CD4-positive, alpha-beta T cell treated with Interleukin-1 beta for 1 hour (primary cell): ENCODE measurements around the gene LAS1L.
"Not testable (repeated sequence)": the region's sequence is repeated elsewhere in the genome, so short reads cannot be mapped to it uniquely, and the experiment has no call there.

Source experiments
- DNase-seq, 2 donors: peaks; one replicate each; pipeline ENCODE4 v3.0.0-alpha.2; 2020 to 2022

Gene LAS1L

DNA sequence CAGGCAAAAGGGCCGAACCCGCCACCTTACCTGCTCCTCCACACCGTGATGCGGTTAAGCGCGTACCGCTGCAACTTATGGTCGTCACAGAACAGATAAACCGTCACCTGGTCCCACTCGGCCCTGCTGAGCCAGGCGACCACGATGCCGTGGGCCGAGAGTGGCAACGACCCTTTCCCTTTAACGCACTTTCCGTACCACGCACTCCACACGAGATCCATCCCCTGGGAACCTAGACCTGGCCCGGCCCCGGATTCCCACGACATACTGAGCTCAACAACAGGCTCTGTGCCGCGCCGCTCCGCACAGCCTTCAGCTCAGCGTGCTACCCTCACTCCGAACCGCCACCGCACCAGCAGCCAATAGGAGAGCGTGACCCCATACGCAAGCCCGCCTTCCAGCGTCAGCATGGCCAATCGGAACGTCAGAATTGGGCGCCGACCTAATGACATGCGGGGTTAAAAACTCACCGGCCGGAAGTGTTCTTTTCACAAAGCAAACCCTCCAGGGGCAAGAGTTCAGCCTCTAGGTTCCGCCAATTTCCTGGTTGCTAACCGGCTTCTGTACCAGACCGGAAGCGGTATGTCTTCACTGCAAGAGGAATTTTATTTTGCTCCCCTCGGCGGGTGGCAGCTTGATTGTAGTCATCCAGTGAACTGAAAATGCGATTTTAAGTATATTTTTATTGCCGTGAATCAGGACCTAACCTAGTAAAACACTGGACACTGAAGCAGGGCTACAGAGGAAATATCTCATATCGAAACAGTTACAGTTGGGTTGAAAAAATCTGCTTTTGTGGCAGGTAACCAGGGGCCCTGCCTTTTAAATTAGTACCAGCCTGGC lies at the start of gene LAS1L:
TSS of gene LAS1L (minus strand) at position 338 of the 843 bp plus-strand sequence. CDS start at position 266, 72 bp downstream.
- DNase-seq: peak; percentile 94

DNA sequence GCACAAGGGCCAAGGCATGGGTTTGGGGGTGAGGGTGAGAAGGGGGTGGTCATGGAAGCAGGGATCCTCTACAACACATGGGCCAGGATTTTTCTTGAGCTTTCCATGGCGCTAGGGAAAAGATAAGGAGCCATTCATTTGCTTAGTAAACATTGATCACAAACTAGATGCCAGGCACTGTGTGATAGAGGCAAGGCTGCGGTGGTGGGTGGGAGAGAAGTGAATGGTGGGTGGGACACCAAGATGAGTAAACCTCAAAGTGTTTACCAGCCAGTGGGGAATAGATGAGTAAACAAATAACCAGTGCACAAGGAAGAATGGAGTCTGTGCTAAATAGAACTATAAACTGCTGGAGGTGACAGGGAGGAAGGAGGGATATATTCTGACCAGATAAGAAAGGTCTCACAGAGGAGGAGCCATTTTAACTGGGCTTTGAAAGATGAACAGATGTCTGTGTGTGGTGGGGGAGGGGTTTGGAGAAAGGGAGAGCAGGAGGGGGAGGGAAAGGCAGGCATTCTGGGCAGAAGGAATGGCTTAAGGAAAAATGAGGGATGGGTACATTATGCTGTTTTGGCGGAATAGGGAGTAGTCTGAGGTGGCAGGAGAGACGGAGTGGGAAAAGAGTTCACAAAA lies 48.0 kb upstream of the LAS1L start:
- DNase-seq: no peak

DNA sequence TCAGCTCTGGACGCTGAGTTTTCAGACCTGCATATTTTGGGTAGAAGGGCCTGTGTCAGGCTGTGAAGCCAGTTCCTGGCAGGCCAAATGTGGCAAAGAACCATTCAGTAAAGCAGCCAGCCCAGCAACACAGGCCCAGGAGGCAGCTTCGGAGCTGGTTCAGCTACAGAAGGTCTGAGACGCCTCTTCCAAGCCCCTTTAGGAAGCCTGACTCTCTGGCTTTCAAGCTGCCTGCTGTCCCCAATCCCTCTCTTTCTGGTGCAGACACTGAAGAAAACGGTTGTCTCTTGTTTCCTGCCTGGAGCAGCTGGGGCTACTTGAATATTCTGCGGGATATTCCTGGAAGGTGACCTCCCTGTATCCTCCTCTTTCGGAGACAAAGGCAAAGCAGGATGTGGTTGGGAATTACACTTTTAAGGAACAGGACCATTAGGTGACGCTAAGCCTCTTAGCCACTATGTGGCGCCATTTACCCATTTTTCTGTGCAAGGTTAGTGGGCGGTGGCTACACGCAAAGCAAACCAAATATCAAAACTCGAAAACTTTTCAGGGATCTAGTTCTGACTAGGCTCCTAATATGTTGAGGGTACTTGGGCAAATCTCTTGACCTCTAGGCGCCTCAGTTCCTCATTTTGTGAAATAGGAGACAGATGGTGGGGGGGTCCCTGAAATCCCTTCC lies 47.2 kb upstream of the LAS1L start:
- peak; percentile 63 to 66 for DNase-seq

DNA sequence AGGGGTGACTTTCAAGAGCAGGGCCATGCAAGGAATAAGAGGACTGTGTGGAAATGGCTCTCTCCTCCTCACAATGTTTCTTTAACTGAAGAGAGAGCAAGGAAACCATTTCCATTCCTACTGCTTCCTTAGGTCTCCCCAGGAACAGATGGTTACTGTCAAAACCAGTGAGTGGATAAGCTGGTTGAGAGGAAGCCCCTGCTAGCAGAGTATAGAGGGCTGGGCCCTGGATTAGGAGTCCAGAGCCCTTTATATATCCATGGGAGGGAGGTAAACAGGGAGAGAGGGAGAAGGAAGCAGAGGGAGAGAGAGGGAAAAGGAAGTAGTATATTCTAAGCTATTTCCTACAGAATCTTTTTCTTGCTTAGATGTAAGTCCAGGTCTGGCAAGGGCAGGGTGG lies 43.8 kb upstream of the LAS1L start:
- DNase-seq: no peak

DNA sequence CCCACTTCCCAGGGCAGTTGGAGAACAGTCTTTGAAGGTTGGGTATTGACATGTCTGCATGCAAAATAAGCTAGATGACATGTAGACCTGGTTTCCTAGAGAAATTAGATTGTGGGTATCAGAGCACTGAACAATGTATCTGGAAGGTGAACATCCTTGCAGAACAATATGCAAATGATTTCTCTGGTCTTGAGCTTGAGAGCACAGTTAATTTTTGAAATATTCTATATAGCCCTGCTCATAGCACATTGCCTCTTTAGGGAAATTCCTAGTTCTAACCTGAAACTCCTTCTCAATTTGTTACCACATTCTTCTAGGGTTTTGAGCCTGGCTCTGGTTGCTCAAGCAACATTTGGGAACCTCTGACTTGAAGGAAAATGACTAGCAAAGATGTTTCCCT lies 41.6 kb upstream of the LAS1L start:
- no peak for DNase-seq

DNA sequence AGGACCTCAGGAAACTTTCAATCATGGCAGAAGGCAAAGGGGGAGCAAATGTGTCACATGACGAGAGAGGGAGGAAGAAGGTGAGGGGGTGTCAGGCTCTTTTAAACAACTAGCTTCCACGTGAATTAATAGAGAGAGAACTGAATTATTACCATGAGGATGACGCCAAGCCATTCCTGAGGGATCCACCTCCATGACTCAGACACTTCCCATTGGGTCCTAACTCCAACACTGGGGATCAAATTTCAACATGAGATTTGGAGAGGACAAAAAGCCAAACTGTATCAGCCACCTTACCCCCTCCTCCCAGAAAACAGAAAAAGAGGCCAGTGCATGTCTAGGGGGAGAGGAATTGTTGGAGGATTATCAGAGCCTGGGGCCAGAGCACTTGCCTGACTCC lies 40.4 kb upstream of the LAS1L start:
- DNase-seq: no peak

DNA sequence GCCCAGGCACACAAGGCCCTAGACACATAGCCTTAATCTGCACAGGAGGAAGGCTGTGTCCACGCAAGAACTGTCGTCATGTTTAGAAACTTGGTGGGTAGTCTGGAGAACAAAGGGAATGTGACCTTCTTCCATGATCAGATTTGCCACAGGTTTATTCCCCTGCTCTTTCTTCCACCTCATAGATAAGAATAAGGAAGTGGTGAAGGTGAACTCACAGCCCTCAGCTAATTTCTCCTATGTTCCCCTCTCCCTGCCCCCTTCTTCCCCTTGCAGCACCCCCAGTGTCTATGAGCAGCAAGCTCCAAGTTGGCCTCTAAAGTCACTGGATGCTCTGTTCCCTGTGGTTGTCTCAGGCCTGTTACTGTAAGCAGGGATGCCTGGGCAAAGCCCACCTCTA lies 39.8 kb upstream of the LAS1L start:
- no peak for DNase-seq

DNA sequence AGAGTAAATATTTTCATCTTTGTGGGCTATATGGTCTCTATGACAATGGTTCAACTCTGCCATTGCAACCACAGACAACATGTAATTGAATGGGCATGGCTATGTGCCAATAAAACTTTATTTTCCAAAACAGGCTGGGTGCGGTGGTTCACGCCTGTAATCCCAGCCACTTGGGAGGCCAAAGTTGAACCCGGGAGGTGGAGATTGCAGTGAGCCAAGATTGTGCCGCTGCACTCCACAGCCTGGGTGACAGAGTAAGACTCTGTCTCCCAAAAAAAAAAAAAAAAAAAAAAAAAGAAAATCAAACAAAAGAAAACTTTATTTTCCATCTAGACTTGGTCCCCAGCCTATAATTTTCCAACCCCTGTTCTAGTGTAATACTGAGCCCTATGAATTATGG lies 38.4 kb upstream of the LAS1L start:
- no peak for DNase-seq

DNA sequence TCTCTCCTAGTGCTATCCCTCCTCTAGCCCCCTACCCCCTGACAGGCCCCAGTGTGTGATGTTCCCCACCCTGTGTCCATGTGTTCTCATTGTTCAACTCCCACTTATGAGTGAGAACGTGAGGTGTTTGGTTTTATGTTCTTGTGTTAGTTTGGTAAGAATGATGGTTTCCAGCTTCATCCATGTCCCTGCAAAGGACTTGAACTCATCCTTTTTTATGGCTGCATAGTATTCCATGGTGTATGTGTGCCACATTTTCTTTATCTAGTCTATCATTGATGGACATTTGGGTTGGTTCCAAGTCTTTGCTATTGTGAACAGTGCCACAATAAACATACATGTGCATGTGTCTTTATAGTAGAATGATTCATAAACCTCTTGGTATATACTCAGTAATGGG lies 28.3 kb upstream of the LAS1L start:
- DNase-seq: not testable (repeated sequence)

DNA sequence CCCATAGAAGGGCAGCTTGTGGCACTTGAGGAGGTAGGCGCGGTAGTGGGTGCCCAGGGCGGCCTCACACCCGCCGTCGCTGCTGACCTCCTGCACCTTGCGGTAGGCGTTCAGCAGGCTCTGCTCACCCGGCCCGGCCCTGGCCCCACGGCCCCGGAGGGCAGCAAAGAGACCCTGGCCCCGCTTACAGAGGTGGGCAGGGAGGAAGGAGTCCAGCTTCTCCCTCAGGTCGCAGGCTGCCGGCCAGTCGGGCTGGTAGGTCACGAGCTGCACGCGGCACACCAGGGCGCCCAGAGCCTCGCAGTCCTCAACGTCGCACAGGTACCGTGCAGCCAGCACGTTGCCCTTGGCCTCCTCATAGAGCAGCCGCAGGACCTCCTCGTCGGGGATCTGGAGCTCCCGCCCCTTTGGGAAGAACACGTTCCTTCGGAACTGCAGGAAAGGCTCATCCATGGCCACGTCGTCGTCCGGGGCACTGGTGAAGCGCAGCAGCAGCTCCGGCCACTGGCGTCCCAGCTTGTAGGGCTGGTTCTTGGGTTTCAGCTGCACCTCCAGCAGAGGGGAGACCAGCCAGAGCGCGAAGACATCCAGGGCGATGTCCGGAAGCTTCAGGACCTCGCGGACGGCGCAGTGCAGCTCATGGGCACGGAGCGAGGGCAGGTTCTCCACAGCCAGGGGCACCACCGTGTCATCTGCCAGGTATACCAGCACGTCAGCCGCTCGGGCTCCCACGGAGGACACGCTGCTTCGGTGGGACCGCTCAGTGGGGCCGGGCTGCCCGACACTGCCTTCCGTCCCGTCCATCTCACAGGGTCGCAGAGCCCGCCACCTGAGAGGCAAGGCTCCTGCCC lies 17.1 kb upstream of the LAS1L start:
- no peak for DNase-seq

DNA sequence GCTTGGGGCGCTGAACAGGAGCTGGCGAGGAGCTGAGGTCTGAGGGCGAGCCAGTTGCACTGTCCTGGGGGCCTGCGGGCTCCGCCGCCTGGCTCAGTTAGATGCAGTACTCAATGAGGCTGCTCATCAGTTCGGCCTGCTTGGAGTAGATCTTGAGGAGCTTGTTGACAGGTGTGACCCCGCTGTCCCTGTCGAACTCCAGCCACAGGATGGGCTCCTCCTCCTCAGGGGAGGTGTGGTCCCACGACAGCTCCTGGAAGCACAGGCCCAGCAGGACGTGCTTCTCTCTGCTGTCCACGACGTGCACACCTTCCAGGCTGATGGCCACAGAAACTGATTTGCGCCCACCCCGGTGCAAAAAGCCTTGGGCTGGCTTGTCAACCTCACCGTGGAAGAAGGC lies 16.5 kb upstream of the LAS1L start:
- DNase-seq: no peak

DNA sequence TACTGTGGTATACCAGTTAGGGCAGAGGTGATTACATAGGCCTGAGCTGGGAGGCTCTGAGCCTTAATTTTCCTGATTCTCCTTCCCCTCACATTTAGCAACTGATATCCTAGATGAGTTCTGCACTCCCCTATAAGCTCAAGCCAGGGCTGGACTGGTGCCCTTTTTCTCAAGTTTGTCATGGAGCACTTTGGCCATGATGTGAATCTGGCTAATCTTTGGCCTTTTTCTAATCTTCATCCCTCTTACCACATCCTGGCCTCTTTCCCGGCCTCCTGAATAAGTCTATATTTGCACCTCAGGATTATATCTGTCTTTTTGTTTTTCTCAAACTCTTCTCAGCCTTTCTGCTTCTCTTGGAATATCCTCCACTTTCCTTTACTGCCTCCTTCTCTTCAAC lies 10.9 kb upstream of the LAS1L start:
- no peak for DNase-seq

DNA sequence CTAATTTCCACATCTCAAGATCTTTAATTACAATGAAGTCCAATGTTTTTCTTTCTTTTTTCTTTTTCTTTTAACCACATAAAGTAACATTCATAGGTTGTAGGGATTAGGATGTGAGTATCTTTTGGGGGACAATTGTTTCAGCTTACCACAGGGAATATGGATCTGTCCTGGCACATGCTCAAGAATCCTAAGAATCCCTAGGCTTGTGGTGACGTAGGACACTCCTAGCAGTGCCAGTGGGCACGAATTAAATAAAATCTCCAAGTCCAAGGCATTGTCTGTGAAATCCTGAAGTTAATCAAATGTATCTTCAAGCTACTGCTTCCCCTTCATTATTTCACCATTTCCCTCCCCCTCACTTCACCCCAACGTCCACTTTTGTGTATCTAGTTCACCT lies 2.6 kb upstream of the LAS1L start:
- DNase-seq: no peak

DNA sequence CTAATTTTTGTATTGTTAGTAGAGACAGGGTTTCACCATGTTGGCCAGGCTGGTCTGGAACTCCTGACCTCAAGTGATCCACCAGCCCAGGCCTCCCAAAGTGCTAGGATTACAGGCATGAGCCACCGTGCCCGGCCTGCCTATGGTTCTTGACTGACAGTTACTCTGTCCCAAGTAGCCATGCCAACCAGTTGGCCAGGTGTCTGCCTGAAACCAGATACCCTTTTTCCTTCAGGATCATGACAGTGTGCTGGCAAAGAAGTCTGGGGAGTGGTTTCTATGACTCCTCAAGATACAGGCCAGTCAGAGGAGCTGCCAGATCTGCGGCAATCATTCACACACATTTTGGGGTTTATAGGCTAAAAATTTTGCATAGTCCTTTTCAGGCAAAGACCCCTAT lies 1.7 kb upstream of the LAS1L start:
- no peak for DNase-seq

DNA sequence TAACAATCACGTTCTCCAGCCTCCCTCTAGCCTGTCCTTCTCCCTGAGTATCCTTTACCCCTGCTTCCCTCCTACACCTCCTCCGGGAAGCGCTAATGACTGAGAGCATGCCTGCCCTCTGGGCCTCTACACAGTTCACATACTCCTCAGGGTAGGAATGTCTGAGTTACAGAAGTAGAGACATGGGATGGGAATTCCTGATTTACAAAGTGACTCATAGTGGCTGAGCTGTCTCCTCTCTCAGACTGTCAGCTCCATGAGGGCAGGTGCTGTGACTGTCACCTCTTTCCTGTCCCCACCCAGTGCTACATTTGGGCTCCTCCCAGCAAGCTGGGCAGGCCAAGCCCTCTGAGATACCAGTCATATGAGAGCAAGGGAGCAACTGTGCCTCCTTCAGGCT lies 2.6 kb downstream of the LAS1L start:
- no peak for DNase-seq

DNA sequence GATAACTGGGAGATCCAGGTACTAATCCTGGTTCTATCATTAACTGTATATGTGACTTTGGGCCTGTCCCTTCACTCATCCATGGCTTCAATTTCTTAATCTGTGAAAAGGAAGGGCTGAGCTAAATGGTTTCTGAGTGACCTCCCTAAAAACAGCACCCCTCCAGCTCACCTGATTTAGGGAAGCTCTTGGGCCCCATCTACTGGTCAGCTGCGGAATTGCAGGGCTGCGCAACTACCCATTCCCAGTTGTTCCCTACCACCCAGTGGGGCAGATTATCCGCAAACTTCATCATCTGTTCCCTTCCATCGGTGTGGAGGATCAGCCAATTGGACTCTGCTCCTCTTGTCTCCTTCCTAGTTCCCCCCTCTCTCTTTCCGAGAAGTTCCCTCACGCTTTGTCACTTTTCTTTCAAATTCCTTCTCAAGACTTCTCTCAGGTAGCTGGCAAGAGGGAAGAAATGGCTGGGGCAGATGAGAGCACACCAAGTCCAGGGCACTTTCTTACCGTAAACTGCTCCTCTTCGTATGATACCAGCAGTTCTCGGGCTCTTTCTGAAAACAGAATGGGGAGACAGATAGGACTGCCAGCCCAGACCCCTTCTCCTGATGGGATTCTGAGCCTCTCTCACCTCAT lies 5.8 kb downstream of the LAS1L start:
- peak; percentile 31 to 49 for DNase-seq

DNA sequence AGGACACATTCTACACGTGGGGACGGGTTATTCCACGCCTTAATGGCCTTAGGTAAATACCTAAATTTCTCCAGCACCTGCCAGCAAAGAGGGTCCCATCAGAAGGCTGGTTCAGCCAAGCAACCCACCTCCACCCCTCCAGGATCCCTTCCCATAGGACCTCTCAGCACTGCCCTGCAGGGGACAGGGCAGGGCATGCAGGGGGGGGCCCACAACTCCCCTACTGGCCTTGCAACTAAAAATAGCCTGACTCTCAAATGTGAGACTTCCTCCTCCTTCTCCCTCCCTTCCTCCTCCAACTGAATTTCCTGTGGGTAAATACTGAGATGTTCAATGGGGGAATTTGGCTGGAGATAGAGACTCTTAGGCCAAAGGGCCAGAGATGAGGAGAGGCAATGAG lies 6.3 kb downstream of the LAS1L start:
- DNase-seq: no peak

DNA sequence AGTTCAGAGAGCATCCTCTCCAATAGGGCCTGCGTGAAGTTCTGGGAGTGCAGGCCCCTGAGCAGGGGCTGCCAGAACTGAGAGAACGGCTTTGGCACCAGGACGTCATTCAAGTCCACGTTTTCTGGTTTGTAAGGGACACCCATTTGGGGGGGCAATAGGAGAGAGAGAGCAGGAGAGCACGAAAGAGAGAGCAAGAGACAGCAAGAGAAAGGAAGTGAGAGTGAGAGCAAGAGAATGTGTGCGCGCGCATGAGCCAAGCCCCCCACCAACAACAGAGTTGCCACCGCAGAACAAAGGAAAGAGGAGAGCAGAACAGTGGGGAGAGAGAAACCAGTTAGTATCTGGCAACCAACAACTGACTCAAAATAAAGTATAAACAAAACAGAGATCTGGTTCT lies 10.4 kb downstream of the LAS1L start:
- DNase-seq: no peak

DNA sequence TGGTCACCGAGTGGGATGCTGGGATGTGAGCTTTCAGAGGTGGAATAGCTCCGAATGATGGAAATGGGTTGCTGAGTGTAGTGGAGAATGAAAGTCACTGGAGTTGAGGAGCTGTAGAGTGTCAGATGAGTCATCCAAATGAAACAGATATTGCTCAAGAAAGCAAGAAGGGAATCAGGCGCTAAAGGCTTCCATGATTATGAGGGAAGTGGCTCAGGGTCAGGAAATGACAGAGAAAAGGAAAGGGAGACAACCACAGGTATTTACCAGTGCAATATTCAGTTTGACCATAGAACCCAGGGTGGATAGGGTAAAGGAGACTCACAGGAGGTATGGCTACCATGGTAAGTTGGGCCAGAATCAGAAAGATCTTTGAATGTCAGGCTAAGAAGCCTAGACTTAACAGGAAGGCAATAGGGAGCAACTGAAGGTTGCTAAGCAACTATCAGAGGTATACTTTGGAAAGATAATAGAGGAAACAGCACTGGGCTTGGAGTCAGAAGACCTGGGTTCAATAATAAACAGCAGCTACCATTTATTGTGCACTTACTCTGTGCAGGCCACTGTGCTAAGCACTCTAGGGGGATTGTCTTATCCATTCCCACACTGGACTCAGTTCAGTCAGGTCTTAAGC lies 11.7 kb downstream of the LAS1L start:
- DNase-seq: no peak

DNA sequence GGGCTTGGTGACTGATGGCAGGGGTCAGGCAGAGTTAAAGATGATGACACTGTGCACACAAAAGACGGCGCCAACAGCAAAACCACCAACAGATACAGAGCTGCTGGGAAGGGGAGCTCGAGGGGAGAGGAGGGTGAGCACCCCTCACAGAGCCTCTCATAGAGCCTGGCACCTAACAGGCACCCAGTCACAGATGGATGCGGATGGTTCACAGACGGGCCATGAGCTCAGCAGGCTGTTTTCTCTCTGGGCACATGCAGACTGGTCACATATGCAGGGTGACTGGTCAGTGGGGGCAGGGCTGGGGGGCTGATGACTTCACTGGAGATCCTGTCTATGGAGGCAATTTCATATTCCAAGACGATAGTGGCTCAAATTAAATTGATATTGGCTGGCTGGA lies 15.1 kb downstream of the LAS1L start:
- not testable (repeated sequence) for DNase-seq

DNA sequence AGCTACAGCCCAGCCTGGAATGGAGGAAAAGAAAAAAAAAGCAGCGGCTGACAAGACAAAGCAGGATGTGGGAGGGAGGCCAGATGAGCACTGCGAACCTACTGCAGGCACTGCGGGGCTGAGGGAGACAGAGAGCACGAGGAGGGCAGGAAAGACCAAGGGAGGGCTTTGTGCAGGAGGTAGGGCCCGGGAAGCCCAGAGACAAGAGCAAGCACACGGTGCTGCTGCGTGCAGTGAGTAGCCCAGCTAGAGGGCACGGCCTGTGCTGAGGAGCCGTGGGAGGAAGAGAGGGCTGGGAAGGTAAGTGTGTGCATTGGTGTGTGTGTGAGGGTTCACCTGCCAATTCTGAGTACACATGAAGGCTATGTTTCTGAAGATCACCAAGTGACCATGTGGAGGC lies 15.6 kb downstream of the LAS1L start:
- DNase-seq: not testable (repeated sequence)

DNA sequence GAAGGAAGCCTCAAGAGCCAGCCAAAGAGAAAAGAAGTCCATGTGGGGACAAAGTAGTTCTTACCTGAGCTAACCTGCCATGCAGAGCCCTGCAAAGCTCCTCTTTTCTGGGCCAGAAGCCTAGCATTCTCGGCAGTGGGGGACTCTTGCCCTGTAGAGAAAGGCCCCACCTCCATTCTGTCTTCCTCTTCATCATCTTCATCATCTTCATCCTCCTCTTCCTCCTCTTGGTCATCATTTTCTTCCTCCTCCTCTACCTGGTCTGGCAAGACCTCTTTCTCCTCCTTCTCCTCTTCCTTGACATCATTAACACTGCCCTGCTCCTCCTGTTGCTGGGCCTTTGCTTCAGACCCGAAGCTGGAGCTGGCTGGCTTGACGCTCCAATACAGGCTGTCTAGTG lies 16.7 kb downstream of the LAS1L start:
- no peak for DNase-seq
